NB4 (cell line): ENCODE data around the gene POFUT1.

ENCODE experiments used
- DNase-seq: peaks from one replicate; pipeline ENCODE4 v3.0.0; 2010; ENCODE audit warnings: low read depth
- H3K4me3 ChIP-seq: one replicate; pipeline ENCODE4 v1.5.1; 2011; ENCODE audit warnings: mild to moderate bottlenecking, low read depth, low read length, moderate library complexity
- CTCF ChIP-seq: IDR thresholded peaks from one replicate; pipeline ENCODE4 v1.5.1; 2012; ENCODE audit warnings: low read depth, low read length
- MAX ChIP-seq: IDR thresholded peaks from 2 replicates; pipeline ENCODE4 v1.6.1; 2011; ENCODE audit warnings: low read depth, low read length
- MYC ChIP-seq: IDR thresholded peaks from 2 replicates; pipeline ENCODE4 v1.6.1; 2011; ENCODE audit warnings: low read depth, low read length
- POLR2A ChIP-seq: IDR thresholded peaks from 2 replicates; pipeline ENCODE4 v1.6.1; 2011; ENCODE audit warnings: mild to moderate bottlenecking; ENCODE audit not compliant: insufficient read length; ENCODE audit errors: extremely low read depth

Gene POFUT1

GRCh38 chr20:32278199-32278643 is 70.5 kb downstream of the POFUT1 start:
- peak; percentile 54 for DNase-seq
- no peak for TF ChIP-seq MYC
- TF ChIP-seq POLR2A = no peak
- no peak for TF ChIP-seq MAX
- no peak for TF ChIP-seq CTCF
- peak overlapping the region; percentile 78 for H3K4me3 ChIP-seq

GRCh38 chr20:32281711-32282110 is 74.0 kb downstream of the POFUT1 start:
- no peak for DNase-seq
- TF ChIP-seq CTCF (no peak), MYC (no peak)

GRCh38 chr20:32282461-32282860 is 74.8 kb downstream of the POFUT1 start:
- no peak for DNase-seq
- no peak overlapping the region for H3K4me3 ChIP-seq
- no peak for TF ChIP-seq CTCF
- TF ChIP-seq MAX = no peak
- TF ChIP-seq POLR2A = no peak
- no peak for TF ChIP-seq MYC

More at GRCh38 chr20:32281711-32282110, 74.0 kb downstream of the POFUT1 start:
- H3K4me3 ChIP-seq = no peak overlapping the region

GRCh38 chr20:32285082-32285620 is 77.5 kb downstream of the POFUT1 start:
- no peak overlapping the region for H3K4me3 ChIP-seq
- no peak for TF ChIP-seq POLR2A
- no peak for TF ChIP-seq MYC
- no peak for TF ChIP-seq CTCF
- TF ChIP-seq MAX = no peak
- no peak for DNase-seq

GRCh38 chr20:32285621-32286371 is 78.1 kb downstream of the POFUT1 start:
- H3K4me3 ChIP-seq = no peak overlapping the region
- DNase-seq = peak; percentile 42

More at GRCh38 chr20:32285621-32286371, 78.1 kb downstream of the POFUT1 start:
- TF ChIP-seq POLR2A (no peak), MAX (no peak), CTCF (no peak), MYC (no peak)
